T-cell (primary cell): ENCODE measurements around the gene INPP5D. TPM values are rescaled to one million over a fixed set of nuclear protein-coding genes. Genes with fewer than 3 reads are reported as not detected.

ENCODE experiments used
- ATAC-seq, 4 experiments: fragments of 200-7000 bp in 3 of 4; fragments of 150-1000 bp in 1 of 4; cut with Tn5 transposase; replicated peaks in 1 of 4; 1 replicate in 3 of 4; 2 replicates in 1 of 4; pipeline ENCODE4 v1.10.0; 2021; ENCODE audit warnings: moderate library complexity in 3 of 4, mild to moderate bottlenecking in 2 of 4, moderate number of reproducible peaks in 1 of 4
- CTCF ChIA-PET, 2 donors: fragments of 300-600 bp; sonication (Branson Sonifier 250); formaldehyde crosslinking; loops; one replicate each; lab custom pipeline; 2022; ENCODE audit warnings: antibody characterized with exemption in 2 of 2; lab: Charles Lee
- POLR2A ChIA-PET, 2 donors: fragments of 300-600 bp; sonication (Branson Sonifier 250); formaldehyde crosslinking; loops; one replicate each; lab custom pipeline; 2022; ENCODE audit warnings: antibody characterized with exemption in 2 of 2; lab: Charles Lee
- DNase-seq, 35 experiments: peaks; one replicate each; pipeline versions ENCODE4 v3.0.0 to v3.0.0-alpha.2; 2013 to 2023
- H3K27ac ChIP-seq: one replicate; pipeline ENCODE4 v1.5.1; 2013; ENCODE audit warnings: low read length
- H3K27me3 ChIP-seq, 2 experiments: replicated peaks in 1 of 2; 1 replicate in 1 of 2; 2 replicates in 1 of 2; pipeline versions ENCODE4 v1.6.1 to v1.7.0; 2013; ENCODE audit warnings: low read length in 1 of 2, mixed read lengths in 1 of 2; ENCODE audit not compliant: control insufficient read depth in 2 of 2, insufficient read depth in 2 of 2; ENCODE audit errors: extremely low read depth in 1 of 2
- H3K36me3 ChIP-seq, 2 donors: 1 replicate in 1 of 2; 2 replicates in 1 of 2; pipeline versions ENCODE4 v1.6.1 to v1.7.0; 2013; ENCODE audit warnings: low read length in 1 of 2; ENCODE audit not compliant: control insufficient read depth in 2 of 2, insufficient read depth in 1 of 2; ENCODE audit errors: extremely low read depth in 1 of 2
- H3K4me1 ChIP-seq, 2 experiments: 1 replicate in 1 of 2; 2 replicates in 1 of 2; pipeline versions ENCODE4 v1.6.1 to v1.7.0; 2013; ENCODE audit warnings: low read length in 2 of 2, mixed read lengths in 1 of 2; ENCODE audit not compliant: insufficient read depth in 2 of 2, control insufficient read depth in 1 of 2; ENCODE audit errors: extremely low read depth in 1 of 2
- H3K4me3 ChIP-seq, 2 donors: 1 replicate in 1 of 2; 2 replicates in 1 of 2; pipeline versions ENCODE4 v1.5.1 to v1.7.0; 2013; ENCODE audit warnings: mild to moderate bottlenecking in 2 of 2, low read length in 1 of 2, moderate library complexity in 1 of 2; ENCODE audit not compliant: control insufficient read depth in 1 of 2; ENCODE audit errors: extremely low read depth in 1 of 2
- H3K9me3 ChIP-seq: 2 replicates; pipeline ENCODE4 v1.7.0; 2013
- H3K27ac Mint-ChIP-seq, 2 donors: one replicate each; pipeline ENCODE4 v1.8.0; 2020 to 2021; ENCODE audit warnings: mild to moderate bottlenecking in 2 of 2, mixed read lengths in 2 of 2
- H3K27me3 Mint-ChIP-seq, 2 donors: one replicate each; pipeline ENCODE4 v1.8.0; 2021 to 2022; ENCODE audit warnings: mixed read lengths in 2 of 2
- H3K36me3 Mint-ChIP-seq: one replicate; pipeline ENCODE4 v1.8.0; 2021; ENCODE audit warnings: mixed read lengths
- H3K4me1 Mint-ChIP-seq, 3 donors: one replicate each; pipeline ENCODE4 v1.8.0; 2020 to 2022; ENCODE audit warnings: mixed read lengths in 3 of 3, mild to moderate bottlenecking in 1 of 3
- H3K4me3 Mint-ChIP-seq, 3 donors: one replicate each; pipeline ENCODE4 v1.8.0; 2020 to 2022; ENCODE audit warnings: mild to moderate bottlenecking in 3 of 3, mixed read lengths in 3 of 3, moderate library complexity in 3 of 3
- H3K9me3 Mint-ChIP-seq, 3 donors: one replicate each; pipeline ENCODE4 v1.8.0; 2020 to 2022; ENCODE audit warnings: mixed read lengths in 3 of 3
- WGBS: methylation state at CpG from one replicate; pipeline ENCODE4 v1.1.5; 2013; ENCODE audit warnings: missing lambda C conversion rate; ENCODE audit not compliant: insufficient coverage; 5-methylcytosine and 5-hydroxymethylcytosine counted together
- total RNA-seq, 35 experiments: library from RNA in 6 of 35; stranded (reverse) in 6 of 35; fragments of 120-200 nt in 1 of 35; gene quantifications; one replicate each; pipeline versions ENCODE4 v1.2.1 to v1.2.4 and lab custom pipeline; 2013 to 2026

INPP5D gene
- total RNA-seq, 5 donors from 2014 or later (not counting 1 experiment from before 2014, with no cell fraction given): 108 to 216 (median 135) TPM

- Histone ChIP-seq H3K27me3 (no peaks in the 10 kb centered on the region), H3K9me3 (no peaks in the 10 kb centered on the region), H3K4me1 (peaks cover 50 to 94% of the 10 kb centered on the region in 2 experiments), H3K27ac (peak overlapping the region; percentile 89), H3K4me3 (peak overlapping the region; percentile 11 to 46), H3K36me3 (peaks cover 0 to 45% of the 10 kb centered on the region in 2 donors)
- Mint-ChIP-seq H3K27me3 (no peaks in the 10 kb centered on the region), H3K4me3 (peak overlapping the region in 2 of 3 donors; percentile 70 to 71), H3K9me3 (no peaks in the 10 kb centered on the region), H3K4me1 (peaks cover 88 to 92% (median 90%) of the 10 kb centered on the region in 3 donors), H3K27ac (peak overlapping the region; percentile 94), H3K36me3 (peaks cover 47% of the 10 kb centered on the region)
- ChIA-PET CTCF (interaction anchor here (0.6 to 0.8 kb wide), 2 partner anchors 9 to 276 kb away, joined by 4 read pairs; no protein-coding TSS in a partner anchor), POLR2A (interaction anchor here (0.6 to 1.4 kb wide), 4 partner anchors 9 to 1338 kb away, joined by 3 to 5 read pairs (median 4); no protein-coding TSS in a partner anchor)
- DNase-seq (peak in 32 of 35 experiments; percentile 38 to 76 (median 58)), ATAC-seq (peak; percentile 35 to 51 (median 41))
- under 1% methylated on average over 11 of the region's 13 CpGs for WGBS
Observed at GRCh38 chr2:233084488-233084887, 24.3 kb downstream of the INPP5D start.

GRCh38 chr2:233085037-233085838 is 25.1 kb downstream of the INPP5D start:
- Histone ChIP-seq H3K36me3 (peaks cover 0 to 50% of the 10 kb centered on the region in 2 donors), H3K27ac (peak overlapping the region; percentile 89), H3K9me3 (no peaks in the 10 kb centered on the region), H3K27me3 (no peaks in the 10 kb centered on the region), H3K4me3 (no peak overlapping the region), H3K4me1 (peaks cover 43 to 90% of the 10 kb centered on the region in 2 experiments)
- POLR2A ChIA-PET: interaction anchor here in 1 of 2 donors (0.6 to 1.4 kb wide), 2 partner anchors 9 to 1337 kb away, joined by 3 to 4 read pairs; no protein-coding TSS in a partner anchor
- Mint-ChIP-seq H3K27ac (peak overlapping the region; percentile 94), H3K9me3 (no peaks in the 10 kb centered on the region), H3K27me3 (no peaks in the 10 kb centered on the region), H3K4me3 (peak overlapping the region in 1 of 3 donors; percentile 70), H3K36me3 (peaks cover 45% of the 10 kb centered on the region), H3K4me1 (peaks cover 82 to 89% (median 87%) of the 10 kb centered on the region in 3 donors)
- 86% methylated on average over 5 of the region's 13 CpGs for WGBS
- DNase-seq (no peak), ATAC-seq (no peak)
- CTCF ChIA-PET: interaction anchor here (0.6 to 0.8 kb wide), 2 partner anchors 9 to 277 kb away, joined by 4 read pairs; no protein-coding TSS in a partner anchor

- Histone ChIP-seq H3K27ac (peak overlapping the region; percentile 89), H3K9me3 (no peaks in the 10 kb centered on the region), H3K36me3 (peaks cover 0 to 47% of the 10 kb centered on the region in 2 donors), H3K4me1 (peaks cover 38 to 85% of the 10 kb centered on the region in 2 experiments), H3K4me3 (no peak overlapping the region), H3K27me3 (no peaks in the 10 kb centered on the region)
- WGBS: no CpG with 5 or more reads among the region's 2 CpGs
- CTCF ChIA-PET: no interaction called here
- DNase-seq (no peak), ATAC-seq (no peak)
- POLR2A ChIA-PET: interaction anchor here in 1 of 2 donors (0.6 kb wide), 1 partner anchor 189 kb away, joined by 7 read pairs; no protein-coding TSS in a partner anchor
- Mint-ChIP-seq H3K36me3 (peaks cover 45% of the 10 kb centered on the region), H3K27me3 (no peaks in the 10 kb centered on the region), H3K4me3 (peak overlapping the region in 1 of 3 donors; percentile 2), H3K9me3 (no peaks in the 10 kb centered on the region), H3K27ac (peak overlapping the region; percentile 94), H3K4me1 (peaks cover 82 to 86% (median 85%) of the 10 kb centered on the region in 3 donors)
Observed at GRCh38 chr2:233085839-233086150, 25.7 kb downstream of the INPP5D start.

- Mint-ChIP-seq H3K4me1 (peaks cover 82 to 85% (median 84%) of the 10 kb centered on the region in 3 donors), H3K27me3 (no peaks in the 10 kb centered on the region), H3K36me3 (peaks cover 51% of the 10 kb centered on the region), H3K4me3 (no peak overlapping the region), H3K9me3 (no peaks in the 10 kb centered on the region), H3K27ac (peak overlapping the region; percentile 30 to 87)
- H3K27ac ChIP-seq: peak overlapping the region; percentile 70
- H3K4me3 ChIP-seq: no peak overlapping the region
- ChIA-PET POLR2A (interaction anchor here in 1 of 2 donors (0.6 kb wide), 1 partner anchor 28 kb away, joined by 4 read pairs; no protein-coding TSS in a partner anchor), CTCF (interaction anchor here in 1 of 2 donors (0.5 to 1.0 kb wide), 2 partner anchors 20 to 180 kb away, joined by 3 read pairs; no protein-coding TSS in a partner anchor)
- no peaks in the 10 kb centered on the region for H3K27me3 ChIP-seq
- ATAC-seq (no peak), DNase-seq (no peak)
- H3K36me3 ChIP-seq: peaks cover 0 to 51% of the 10 kb centered on the region in 2 donors
- H3K9me3 ChIP-seq: no peaks in the 10 kb centered on the region
- H3K4me1 ChIP-seq: peaks cover 22 to 84% of the 10 kb centered on the region in 2 experiments
- 97% methylated on average over 4 of the region's 7 CpGs for WGBS
Observed at GRCh38 chr2:233087713-233088112, 27.6 kb downstream of the INPP5D start.

GRCh38 chr2:233088972-233089345 is 28.8 kb downstream of the INPP5D start:
- Mint-ChIP-seq H3K4me3 (no peak overlapping the region), H3K9me3 (no peaks in the 10 kb centered on the region), H3K27ac (no peak overlapping the region), H3K4me1 (peaks cover 81 to 84% (median 83%) of the 10 kb centered on the region in 3 donors), H3K27me3 (no peaks in the 10 kb centered on the region), H3K36me3 (peaks cover 51% of the 10 kb centered on the region)
- Histone ChIP-seq H3K4me1 (peaks cover 11 to 76% of the 10 kb centered on the region in 2 experiments), H3K27ac (no peak overlapping the region), H3K9me3 (no peaks in the 10 kb centered on the region), H3K36me3 (peaks cover 0 to 46% of the 10 kb centered on the region in 2 donors), H3K27me3 (no peaks in the 10 kb centered on the region), H3K4me3 (no peak overlapping the region)
- ChIA-PET POLR2A (interaction anchor here in 1 of 2 donors (0.6 kb wide), 1 partner anchor 19 kb away, joined by 4 read pairs; no protein-coding TSS in a partner anchor), CTCF (no interaction called here)
- ATAC-seq: no peak
- DNase-seq: no peak
- 98% methylated on average over 4 of the region's 8 CpGs for WGBS

GRCh38 chr2:233089851-233090250 is 29.7 kb downstream of the INPP5D start:
- Mint-ChIP-seq H3K27me3 (no peaks in the 10 kb centered on the region), H3K27ac (no peak overlapping the region), H3K9me3 (no peaks in the 10 kb centered on the region), H3K4me1 (peaks cover 78 to 83% (median 79%) of the 10 kb centered on the region in 3 donors), H3K36me3 (peaks cover 48% of the 10 kb centered on the region), H3K4me3 (no peak overlapping the region)
- no peaks in the 10 kb centered on the region for H3K27me3 ChIP-seq
- H3K4me3 ChIP-seq: no peak overlapping the region
- peaks cover 0 to 49% of the 10 kb centered on the region in 2 donors for H3K36me3 ChIP-seq
- DNase-seq (no peak), ATAC-seq (no peak)
- no peak overlapping the region for H3K27ac ChIP-seq
- 100% methylated on average over 10 of the region's 11 CpGs for WGBS
- H3K9me3 ChIP-seq: no peaks in the 10 kb centered on the region
- ChIA-PET POLR2A (no interaction called here), CTCF (no interaction called here)
- H3K4me1 ChIP-seq: peaks cover 3 to 71% of the 10 kb centered on the region in 2 experiments
